Daoy (cell line): Measurements from ENCODE around the gene SEPTIN8. TPM values are rescaled to one million over a fixed set of nuclear protein-coding genes. Genes with fewer than 3 reads are reported as not detected.

Experiments used
- DNase-seq: peaks from one replicate; pipeline ENCODE4 v3.0.0-alpha.2; 2015; ENCODE audit warnings: low read depth
- total RNA-seq: library from RNA; depleted of rRNA; stranded (reverse); fragments of >200 nt; shearing (Covaris generic); gene quantifications from 2 replicates; pipeline ENCODE4 v1.2.3, GENCODE V29; 2014

Gene SEPTIN8
- total RNA-seq, 1 experiment from 2014 or later, result 27.1 TPM

DNA sequence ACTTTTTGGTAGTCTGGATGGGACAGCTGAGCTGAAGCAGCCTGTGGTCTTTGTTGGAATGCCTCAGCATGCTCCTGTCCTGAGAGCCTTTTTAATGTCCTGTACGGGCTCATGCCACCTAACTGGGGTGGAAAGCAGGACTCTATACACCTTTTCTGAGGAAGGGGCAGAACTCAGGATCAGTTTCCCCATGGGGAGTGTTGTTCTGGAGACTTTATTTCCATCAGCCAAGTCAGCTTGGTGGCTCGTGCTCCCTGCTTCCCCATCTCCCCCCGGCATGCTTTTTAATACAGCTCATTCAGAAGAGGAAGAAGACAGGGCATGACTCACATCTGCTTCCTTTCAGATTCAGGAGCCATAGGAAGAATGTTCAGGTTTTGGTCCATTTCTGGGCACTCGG lies 5.1 kb upstream of the SEPTIN8 start:
- peak; percentile 68 for DNase-seq

DNA sequence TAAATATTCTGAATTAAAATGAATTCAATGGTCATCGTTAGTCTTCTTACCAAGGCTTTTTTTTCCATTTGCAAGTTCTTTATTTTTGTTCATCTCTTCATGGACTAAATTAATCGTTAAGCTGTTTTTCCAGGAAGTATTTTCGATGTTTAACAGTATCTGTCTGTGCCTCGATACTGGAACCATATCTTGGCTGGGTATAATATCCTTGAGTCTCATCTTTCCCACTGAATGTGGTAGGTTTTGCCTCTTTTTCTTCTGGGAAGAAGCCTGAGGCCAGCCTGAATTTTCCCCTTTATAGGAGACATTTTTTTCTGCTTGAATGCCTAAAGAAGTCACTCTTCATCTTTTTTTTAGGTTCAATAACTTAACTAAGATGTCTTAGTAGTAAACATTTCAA lies 4.0 kb upstream of the SEPTIN8 start:
- DNase-seq, result no peak

DNA sequence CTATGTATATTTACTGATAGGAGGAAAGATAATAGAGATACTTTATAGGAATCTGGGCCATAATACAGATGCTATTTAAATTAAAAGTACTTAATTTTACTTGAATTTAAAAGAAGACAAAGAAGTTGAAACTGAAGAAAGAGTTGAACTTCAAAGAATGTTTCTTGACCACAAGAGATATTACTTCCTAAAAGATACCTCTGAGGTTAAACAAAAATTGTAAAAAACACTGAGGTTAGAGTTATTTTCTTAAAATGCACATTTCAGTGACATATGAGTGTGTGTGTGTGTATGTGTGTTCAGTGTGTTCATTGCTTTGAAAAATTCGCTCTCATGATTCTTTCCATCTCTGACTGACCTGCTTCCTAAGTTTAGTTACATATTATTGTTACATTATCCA lies 3.5 kb upstream of the SEPTIN8 start:
- DNase-seq, result no peak

DNA sequence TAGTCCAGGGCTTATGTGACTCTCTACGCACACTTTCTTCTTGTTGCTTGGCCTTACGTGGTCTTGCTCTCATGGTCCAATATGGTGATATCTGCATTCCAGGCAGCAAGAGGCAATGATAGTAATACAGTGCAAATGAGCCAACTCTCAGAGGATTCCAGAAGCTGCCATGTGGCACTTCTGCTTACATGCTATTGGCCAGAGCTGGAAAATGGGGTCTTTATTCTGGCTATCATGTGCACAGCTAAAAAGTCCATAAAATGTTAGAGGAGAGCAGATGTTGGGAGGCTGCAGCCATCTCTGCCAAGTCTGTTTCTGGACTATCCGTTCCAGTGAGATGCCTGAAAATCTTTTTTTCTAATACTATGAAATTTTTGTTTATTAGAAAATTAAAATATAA lies 2.9 kb upstream of the SEPTIN8 start:
- DNase-seq, result no peak

DNA sequence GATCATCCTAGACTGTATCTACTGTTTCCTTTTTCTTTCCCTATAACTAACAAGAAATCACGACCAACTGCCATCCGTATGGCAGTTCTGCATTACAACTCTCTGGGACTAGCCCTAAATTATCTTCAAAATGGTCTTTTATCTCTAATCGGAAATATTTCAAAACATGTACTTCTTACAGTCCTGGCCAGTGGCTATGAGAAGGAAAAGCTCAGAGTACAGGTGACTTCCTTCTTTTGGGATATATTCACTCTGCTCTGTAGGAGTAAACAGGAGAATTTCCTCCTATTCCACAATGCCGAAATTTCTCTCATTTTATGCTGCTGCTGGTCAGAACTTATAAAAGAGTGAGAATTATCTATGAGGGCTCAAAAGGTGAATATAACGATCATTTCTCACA lies 1.8 kb upstream of the SEPTIN8 start:
- DNase-seq, result no peak

DNA sequence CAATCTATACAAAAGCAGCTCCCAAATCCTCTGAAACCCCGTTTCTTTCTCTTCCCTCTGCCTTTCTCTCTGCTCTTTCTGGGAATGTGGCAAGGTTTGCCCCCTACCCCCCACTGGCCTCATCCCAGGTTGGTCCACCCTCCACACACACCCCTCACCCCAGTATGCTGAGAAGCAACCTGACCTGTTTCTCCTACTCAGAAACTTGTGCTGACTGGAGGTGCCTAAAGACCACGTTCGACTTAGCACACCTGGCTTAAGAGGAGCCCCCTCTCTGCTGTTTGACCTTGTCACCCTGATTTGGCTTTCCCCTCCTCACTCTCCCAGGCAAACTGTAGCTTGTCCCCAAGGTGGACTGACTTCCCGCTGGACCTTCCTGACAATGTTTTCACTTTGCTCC lies 1.1 kb upstream of the SEPTIN8 start:
- no peak for DNase-seq

DNA sequence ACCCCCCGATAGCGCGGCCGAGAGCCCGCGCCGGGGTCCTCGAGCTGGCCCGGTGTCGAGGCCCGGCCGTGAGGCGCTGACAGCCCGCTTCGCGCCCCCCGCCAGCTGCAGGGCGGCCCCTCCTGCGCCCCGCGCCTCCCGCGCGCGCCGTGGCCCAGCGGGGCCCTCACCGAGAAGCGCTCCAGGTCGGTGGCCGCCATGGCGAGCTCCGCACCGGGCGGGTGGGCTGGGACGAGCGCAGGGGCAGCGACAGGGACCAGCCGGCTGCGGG lies 166 bp downstream of the SEPTIN8 start:
- DNase-seq, result no peak

DNA sequence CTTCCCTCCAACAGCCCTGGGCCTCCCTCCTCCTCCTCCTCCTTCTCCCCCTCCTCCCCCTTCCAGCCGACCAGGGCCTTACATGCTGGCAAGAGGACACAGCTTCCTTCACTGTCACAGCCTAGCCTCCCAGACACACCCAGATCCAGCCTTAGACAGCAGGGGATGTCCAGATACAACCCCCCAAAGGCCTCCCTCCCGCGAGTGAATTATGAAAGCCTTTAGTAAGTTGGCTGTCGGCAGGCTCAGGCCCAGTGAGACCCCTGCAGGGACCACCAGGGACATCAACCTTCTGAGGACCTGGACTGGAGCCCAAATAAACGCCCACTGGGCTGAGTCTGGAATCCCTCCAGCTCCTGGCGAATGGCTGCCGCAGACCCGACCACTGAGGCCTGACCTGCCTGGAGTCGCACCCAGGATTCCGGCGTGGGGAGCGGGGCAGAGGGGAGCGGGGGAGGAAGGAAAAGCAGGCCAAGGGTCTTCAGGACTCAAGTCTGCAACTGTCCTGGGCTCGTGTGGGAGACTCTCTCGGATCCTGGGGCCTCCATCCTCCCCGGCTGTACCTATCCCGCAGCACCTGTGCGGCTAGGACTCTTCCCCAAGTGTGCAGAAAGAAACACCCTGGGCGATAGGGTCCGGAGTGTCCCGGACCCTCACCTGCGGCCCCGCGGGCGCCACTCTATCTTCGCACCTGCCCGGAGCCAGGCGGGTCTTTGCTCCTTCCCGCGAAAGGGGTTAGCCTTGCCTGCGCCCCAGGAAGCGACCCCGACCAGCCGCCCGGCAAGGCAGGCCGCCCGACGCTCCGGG lies 705 bp downstream of the SEPTIN8 start:
- DNase-seq, result peak; percentile 45

DNA sequence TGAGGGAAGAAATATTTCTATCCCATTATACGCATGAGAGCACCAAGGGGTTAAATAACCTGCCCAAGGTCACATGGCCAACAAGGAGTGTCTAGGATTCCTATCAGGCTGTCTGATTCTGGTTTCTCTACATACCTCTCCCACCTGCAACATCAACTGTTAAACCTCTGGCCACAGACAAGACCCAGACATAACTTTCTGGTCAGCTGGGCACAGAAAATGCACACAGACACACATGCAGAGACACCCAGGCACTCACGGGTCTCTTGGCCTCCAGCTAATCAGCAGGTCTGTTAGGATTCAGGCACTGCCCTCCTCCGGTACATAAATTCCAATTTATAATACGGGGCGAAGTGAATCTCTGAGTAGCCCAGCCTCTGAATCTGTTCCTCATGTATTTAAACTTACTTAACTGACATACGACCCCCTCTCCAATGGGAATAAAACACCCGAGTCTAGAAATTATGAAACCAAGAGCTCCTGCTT lies 1.5 kb downstream of the SEPTIN8 start:
- DNase-seq, result no peak

DNA sequence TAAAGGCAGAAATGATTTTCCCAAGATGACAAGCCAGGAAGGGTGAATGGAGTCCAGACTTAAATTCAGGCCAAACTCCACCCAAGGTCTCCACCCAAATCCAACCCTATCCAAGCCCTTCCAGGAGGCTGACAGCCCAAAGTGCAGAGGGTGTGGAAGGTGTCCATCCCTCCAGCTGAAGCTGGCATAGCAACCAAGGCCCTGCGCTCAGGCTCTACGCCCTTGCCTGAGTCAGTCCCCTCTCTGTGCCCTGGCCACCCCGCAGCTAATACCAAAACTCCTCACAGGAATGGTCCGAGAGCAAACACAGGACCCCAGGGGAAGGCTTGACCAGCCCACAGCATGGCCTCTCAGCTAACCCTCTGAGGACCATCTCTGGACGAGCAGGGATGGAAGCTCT lies 2.1 kb downstream of the SEPTIN8 start:
- no peak for DNase-seq

DNA sequence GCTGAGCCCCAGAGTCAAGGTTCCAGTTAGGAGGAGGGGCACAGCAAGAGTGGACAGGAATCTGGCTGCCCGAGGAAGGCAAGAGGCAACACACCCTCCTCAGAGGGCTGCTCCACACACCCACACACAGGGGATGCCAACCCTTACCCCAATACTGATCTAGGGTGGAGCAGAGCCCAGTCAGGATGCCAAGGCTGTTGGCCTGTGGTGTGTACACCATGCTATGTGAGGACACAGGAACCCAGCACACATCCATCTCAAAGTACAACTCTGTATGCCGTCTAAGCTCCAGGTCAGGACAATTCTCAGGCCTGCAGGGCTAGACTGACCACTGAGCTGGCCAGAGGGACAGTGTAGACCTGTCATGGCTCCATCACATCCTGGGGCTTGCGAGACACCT lies 2.6 kb downstream of the SEPTIN8 start:
- no peak for DNase-seq

DNA sequence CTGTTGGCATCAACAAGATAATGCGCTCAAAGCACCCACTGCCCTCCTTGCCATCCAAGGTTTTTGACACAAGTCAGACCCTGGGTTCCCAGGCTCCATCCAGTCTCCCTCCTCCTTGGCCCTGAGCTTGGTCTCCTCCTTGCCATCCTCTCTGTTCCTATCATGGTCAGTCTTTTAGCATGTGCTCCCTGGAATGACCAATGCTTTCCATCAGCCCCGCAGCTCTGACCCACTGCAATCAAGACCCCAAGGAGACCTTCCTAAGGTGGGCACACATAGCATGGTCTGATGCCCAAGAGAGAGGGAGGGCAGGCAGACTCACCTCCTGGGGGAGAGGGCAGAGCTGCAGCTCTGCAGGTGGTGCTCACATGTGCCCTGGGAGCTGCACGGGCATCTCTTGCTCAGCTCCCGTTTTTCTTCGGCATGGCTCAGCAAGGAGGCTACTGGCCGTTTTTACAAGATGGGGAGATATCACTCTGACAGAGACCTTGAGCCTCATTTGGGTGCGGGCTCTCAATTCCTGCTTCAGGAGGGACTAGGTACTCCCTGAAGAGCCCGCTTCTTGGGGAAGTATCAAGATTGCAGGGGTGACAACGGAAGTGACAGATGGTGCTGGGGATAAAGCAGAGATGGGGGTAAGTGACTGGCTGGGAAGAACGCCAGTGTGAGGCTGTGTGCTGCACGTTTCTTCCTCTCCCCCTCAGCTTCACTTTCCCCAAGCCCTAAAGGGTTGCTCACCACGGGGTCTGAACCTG lies 3.3 kb downstream of the SEPTIN8 start:
- no peak for DNase-seq

DNA sequence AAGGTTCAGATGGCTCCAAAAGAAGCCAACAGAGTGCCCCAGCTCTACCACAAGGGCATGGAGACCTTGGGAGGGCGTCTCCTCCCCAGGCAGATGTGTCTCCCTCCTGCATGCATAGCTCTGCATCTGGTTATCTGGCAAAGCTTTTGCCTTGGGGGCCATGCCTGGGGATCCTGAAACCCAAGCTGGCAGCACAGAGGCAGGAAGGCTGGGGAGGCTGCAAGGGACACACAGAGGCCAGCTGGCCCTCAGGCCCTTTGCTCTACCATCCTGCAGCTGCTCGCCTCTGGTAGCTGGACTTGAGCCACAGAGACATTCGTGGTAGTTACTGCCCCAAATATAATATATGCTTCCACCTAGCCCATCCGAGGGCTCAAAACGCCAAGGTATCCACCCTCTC lies 3.9 kb downstream of the SEPTIN8 start:
- no peak for DNase-seq

DNA sequence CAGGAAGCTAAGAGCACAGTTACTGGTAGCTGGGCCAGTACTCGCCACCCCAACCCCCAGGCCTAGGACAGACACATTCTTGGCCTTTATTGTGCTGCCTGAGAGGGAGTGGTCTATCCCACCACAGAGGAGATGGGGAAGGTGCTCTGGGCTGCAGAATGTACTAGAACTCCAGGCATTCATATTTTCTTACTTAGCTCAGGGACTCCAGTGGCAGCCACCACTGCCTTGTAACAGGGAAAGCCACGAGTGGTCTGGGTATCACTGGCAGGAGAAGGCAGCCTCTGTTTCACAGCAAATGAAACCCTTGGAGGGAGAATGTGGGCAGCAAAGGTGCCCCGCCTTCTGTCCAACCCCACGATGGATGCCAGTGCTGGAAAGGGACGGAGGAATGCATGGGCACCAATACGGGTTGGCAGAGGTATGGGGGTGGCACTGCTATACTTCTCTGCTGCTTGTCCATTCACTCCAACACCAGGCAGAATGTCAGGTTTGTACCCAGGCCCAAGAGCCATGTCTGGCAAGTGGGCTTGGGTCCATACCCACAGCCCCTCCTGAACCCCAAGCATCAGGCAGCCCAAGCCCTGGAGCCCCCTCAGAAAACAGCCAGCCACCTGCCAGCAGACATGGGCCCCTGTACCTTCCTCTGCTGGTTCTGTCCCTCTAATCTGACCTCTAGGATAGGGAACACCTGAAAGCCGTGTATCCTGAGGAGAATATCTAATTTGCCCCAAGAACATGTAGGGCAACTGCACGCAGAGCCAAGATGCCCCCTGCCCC lies 4.6 kb downstream of the SEPTIN8 start:
- DNase-seq, result no peak

DNA sequence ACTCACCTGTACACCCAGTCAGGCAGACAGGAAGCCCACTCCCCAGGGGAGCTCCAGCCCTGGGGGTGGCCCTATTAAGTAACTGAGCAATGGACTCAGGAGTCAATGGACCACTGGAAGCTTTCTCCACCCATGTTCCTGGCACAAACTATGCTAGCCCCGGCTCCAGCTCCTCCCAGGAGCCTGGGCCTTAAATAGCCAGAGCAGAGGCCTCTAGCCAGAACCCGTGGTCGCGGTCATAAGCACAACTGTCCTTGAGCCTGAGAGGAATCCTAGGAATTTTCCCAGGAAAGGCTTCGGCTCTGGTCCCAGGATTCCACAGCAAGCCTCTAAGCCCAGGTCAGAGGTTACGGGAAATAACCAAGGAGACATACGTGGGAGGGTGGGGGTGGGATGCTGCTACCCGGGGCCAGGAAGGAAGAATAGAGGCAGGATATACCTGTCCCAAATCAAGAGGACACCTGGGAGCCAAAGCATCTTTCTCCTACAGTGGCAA lies 5.5 kb downstream of the SEPTIN8 start:
- no peak for DNase-seq

DNA sequence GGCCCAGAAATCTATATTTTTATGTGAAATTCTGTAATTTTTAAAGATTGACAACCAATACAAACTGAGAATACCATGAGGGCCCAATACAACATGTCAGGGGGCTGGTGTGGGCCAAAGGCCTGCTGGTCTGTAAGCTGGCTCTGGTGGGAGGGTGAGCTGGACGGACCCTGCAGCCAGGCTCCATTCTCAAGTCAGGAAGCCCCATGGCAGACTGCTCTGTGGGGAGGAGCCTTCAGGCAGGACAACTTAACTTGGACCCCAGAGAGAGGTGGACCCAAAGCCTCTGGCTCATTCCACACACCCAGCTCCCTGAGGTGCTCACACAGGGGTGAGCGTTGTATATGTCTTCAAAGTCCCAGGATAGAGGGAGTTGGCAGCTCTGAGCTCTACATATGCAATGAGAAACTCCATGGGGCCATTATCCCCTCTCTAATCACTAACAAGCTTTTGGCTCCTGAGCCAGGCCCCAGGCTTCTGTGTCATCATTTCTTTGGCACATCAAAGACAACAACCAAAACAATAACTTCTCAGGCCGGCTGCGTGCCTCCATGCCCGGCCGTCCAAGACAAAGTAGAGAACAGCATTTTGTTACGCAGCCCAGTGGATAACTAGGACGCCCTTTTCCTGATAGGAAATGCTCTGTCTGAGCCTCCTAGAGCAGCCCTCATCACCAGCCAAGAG lies 6.4 kb downstream of the SEPTIN8 start:
- DNase-seq, result no peak

DNA sequence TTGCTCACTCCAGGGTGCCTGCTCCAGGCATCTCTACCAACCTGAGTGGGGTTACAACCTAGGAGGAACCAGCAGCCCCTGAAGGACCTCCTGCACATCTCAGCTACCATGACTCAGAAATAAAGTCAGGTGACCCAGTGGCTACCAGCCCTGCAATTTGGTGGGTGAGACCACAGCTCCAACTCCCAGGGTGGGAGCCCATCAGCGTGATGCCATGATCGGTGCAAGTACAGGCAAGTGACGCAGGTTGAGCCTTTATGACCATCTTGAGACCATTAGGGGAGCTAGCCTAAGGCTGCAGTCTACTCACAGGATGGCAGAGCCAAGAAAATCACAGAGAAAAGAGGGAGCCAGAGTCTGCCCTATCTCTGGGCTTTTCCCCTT lies 8.6 kb downstream of the SEPTIN8 start:
- DNase-seq, result no peak

DNA sequence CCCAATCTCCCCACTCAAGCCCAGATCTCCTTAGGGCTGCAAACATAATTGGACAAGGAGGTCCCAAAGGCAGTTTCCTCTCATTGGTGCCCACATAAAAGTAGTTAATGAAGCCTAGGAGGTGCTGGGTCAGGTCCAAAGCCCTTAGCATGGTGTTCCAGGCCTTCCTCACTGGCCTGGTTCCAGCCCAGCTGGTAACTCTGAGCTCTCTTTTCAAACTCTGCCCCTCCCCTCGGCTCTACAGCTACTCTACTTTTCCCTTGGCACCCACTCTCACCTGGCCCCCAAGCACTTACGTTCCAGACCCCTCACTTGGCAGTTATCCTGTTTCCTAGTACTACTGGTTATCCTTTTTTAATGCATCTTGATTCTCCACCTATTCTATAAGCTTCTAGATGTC lies 9.9 kb downstream of the SEPTIN8 start:
- DNase-seq, result no peak

DNA sequence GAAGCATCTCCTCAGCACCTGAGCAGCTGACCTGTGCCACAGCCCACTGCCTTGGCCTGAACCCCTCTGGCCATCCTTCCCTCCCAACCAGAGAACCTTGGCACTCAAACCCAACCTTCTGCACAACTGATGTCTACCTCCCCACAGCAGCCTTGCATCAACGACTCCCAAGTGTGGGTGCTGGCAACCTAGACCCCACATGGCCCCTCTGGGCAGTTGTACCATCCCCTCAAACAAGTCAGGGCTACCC lies 10.3 kb downstream of the SEPTIN8 start:
- DNase-seq, result no peak

DNA sequence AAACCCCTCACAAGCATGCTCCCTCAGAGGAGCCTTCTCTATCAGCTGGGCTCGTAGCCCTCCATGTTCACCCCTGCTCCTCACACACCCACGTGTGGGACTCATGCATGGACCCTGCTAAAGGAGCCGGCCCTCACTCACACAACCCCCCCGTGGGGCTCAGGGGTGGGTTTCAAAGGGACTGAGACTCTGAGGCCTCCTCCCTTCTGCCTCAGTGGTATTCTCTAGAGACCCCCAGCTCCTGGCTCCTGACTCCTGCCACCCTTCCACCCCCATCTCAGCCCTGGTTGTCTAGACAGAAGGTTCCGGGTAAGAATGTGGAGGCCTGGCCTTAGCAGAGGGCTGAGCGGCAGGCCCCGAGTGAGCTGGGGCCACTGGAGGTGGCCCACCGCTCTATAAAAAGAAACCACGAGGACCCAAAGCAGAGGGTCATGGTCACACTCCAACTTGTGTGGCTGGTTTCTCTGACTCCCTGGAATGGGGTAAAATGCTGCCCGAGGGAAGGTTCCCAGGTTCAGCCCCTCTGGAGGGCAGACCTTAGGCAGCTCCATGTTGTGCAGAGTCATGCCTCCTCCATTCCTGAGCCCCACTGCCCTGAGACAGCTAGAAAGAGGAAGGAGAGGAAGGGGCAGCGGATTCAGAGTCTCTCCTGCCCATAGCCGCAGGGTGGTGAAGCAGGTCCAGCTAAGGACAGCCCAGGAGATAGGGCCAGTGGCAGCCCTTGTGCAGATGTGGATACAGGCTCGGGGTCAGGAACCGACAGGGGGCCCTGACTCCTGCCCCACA lies 10.8 kb downstream of the SEPTIN8 start:
- DNase-seq, result no peak

DNA sequence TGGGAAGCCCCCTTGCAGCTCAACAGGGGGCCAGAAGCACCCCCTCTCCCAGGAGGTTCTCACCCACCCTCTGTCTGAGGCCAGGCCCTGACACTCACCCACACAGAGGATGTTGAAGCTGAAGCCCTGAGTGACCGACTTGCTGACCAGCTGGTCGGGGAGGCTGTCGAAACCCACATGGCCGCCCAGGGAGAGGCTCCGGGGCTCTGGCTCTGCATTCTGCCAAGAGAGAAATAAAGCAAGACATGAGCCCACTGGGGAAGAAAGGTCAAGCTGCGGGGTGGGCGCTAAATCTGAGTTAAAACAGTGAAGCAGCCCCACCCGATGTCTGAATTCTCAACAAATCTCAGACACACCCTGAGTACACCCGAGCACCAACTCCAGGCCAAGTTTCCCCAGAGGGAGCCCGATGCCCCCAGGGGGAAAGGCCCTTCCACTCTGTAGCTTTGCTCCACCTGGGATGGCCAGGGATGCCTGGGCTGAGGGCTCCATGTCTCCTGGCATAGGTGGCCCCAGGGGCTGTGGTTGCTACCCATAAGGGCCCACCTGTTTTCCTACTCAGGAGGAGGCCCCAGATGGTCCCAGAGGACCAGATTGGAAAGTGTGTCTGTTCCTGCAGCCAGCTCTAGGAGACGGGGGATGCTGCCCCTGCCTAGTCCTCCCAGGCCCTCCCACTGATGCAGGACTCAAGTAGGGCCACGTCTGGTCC lies 11.6 kb downstream of the SEPTIN8 start:
- DNase-seq, result no peak
